OCI-LY1 (cell line): ENCODE data around the gene MAPT.

ENCODE experiments used
- CTCF ChIP-seq: fragments of 200-600 bp; sonication (generic), shearing (Covaris generic); IDR thresholded peaks from 2 replicates; pipeline ENCODE4 v1.5.1; 2017; ENCODE audit warnings: mild to moderate bottlenecking, antibody characterized with exemption, low read length, moderate library complexity, mixed read lengths
- EZH2 ChIP-seq: fragments of 200-600 bp; sonication (generic), shearing (Covaris generic); IDR thresholded peaks from 2 replicates; pipeline ENCODE4 v1.8.0; 2017; ENCODE audit warnings: borderline replicate concordance, mixed run types, mild to moderate bottlenecking, antibody characterized with exemption, low read length, moderate library complexity, mixed read lengths

- TF ChIP-seq CTCF, result no peak
- TF ChIP-seq EZH2, result no peak
These were observed 681 bp upstream of the MAPT start for GRCh38 chr17:45893725-45894021.
